Measurements from ENCODE around the gene RELCH.

Gene RELCH

DNA sequence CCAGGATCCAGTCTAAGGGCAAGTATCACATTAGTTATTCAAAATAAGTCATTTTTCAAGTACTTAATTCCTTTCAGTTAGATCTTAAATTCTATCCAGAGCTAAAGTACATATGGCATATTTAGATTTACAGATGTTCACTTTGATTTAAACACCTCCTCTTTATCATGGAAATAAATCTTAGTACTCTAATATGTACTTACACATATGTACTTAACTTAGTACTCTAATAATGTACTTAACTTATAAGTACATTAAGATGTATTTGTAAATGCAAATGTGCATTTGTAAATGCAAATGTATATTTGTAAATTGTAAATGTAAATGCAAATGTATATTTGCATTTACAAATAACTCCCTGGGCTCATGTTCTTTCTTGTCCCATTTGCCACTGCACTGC is 14.8 kb upstream of the RELCH start:
- no peak for DNase-seq (ENCODE audit: low read depth)
- TF ChIP-seq, protein P1, sequence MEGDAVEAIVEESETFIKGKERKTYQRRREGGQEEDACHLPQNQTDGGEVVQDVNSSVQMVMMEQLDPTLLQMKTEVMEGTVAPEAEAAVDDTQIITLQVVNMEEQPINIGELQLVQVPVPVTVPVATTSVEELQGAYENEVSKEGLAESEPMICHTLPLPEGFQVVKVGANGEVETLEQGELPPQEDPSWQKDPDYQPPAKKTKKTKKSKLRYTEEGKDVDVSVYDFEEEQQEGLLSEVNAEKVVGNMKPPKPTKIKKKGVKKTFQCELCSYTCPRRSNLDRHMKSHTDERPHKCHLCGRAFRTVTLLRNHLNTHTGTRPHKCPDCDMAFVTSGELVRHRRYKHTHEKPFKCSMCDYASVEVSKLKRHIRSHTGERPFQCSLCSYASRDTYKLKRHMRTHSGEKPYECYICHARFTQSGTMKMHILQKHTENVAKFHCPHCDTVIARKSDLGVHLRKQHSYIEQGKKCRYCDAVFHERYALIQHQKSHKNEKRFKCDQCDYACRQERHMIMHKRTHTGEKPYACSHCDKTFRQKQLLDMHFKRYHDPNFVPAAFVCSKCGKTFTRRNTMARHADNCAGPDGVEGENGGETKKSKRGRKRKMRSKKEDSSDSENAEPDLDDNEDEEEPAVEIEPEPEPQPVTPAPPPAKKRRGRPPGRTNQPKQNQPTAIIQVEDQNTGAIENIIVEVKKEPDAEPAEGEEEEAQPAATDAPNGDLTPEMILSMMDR (conservative IDR thresholded peaks at IDR 0.05; ENCODE audit: low read depth, low read length), result no peak
- no peak overlapping the region for H3K4me3 ChIP-seq (ENCODE audit: low read depth, low read length)

DNA sequence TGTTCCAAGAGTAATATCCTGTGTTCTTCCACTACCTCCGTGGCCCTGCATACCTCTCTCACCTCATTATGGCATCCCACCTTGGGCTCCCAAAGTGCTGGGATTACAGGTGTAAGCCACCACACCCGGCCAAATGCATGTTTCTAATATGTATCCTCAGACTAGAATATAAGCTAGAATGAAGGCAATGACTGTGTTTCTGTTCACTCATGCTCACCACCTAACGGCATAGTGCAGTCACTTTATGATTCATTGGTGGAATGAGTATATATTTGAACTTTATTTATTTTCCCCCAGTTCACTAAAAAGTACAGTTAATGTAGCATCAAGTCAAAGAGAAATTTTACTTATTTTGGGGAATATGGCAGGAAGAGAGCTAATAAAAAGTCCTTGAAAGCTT is 11.5 kb upstream of the RELCH start:
- H3K4me3 ChIP-seq (ENCODE audit: low read depth, low read length), result no peak overlapping the region
- TF ChIP-seq, protein P1 (conservative IDR thresholded peaks at IDR 0.05; ENCODE audit: low read depth, low read length), result no peak
- DNase-seq (ENCODE audit: low read depth), result no peak

DNA sequence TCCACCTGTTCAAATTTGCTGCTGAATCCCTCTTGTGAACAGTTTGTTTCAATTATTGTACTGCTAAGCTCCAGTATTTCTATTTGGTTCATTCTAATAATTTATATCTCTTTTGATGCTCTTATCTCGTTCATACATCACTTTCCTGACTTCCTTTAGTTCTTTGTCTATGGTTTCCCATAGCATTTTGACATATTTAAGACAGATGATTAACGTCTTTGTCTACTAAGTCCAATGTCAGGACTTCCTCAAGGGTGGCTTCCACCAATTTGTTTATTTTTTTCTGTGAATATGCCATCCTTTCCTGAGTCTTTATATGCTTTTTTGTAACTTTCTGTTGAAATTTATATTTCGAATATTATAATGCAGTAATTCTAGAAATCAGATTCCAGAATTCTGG is 9.8 kb upstream of the RELCH start:
- no peak overlapping the region for H3K4me3 ChIP-seq (ENCODE audit: low read depth, low read length)
- TF ChIP-seq, protein P1 (conservative IDR thresholded peaks at IDR 0.05; ENCODE audit: low read depth, low read length), result no peak
- no peak for DNase-seq (ENCODE audit: low read depth)

DNA sequence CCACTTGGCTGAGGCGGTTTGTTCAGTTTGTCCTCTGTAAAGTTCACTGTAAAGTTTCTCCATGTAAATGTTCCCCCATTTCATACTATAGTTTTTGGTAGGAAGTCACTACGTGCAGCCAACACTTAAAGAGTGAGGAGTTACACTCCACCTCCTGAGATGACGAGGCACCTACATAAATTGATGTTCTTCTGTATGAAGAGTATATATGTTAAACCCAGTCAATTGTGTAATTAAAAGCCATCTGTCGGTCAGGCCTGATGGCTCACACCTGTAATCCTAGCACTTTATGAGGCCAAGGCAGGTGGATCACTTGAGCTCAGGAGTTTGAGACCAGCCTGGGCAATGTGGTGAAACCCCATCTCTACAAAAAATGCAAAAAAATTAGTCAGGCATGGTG is 7.8 kb upstream of the RELCH start:
- no peak for DNase-seq (ENCODE audit: low read depth)
- no peak overlapping the region for H3K4me3 ChIP-seq (ENCODE audit: low read depth, low read length)
- TF ChIP-seq, protein P1 (conservative IDR thresholded peaks at IDR 0.05; ENCODE audit: low read depth, low read length), result no peak

DNA sequence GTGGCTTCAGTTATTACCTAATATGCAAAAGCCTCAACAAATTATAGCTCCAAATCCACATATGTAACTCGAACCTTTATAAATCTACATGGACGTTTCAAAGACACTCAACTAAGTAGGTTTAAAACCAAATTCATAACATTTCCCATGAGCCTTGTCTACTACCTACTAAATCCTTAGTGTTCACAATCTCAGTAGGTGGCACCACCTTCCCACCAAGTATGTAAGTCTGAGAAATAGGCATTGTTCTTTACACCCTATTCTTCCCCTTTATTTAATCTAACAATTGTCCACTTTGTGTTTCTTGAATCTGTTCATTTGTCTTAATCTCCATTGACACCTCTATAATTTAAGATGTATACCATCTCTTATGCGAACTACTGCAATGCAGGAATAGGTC is 4.8 kb upstream of the RELCH start:
- DNase-seq (ENCODE audit: low read depth), result no peak
- TF ChIP-seq, protein P1 (conservative IDR thresholded peaks at IDR 0.05; ENCODE audit: low read depth, low read length), result no peak
- H3K4me3 ChIP-seq (ENCODE audit: low read depth, low read length), result no peak overlapping the region

DNA sequence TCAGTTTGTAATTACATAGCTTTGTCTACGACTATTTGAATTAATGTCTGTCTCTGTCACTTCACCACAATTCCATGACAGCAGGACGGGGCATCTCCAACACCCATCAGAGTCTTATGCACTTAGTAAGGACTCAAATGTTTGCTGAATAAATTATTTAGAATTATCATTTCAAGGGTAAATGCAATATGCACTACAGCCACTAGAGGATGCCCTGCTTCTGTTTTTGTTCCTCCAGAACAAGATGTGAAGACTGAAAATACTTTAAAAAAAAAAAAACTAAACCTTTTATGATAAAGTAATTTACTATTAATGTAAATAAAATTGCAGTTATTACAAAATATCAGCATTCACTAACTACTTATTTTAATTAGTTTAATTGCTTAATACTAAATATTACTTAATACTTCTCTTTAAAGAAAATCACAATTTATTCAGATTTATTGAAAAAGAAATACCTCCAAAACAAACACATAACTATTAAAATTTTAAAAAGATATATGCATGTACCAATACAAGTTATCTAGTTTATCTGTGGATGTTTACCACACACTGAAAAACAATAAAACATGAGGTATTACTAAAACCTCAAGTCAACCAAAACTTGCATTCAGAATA is 3.4 kb upstream of the RELCH start:
- no peak overlapping the region for H3K4me3 ChIP-seq (ENCODE audit: low read depth, low read length)
- TF ChIP-seq, protein P1 (conservative IDR thresholded peaks at IDR 0.05; ENCODE audit: low read depth, low read length), result peak; percentile 84
- peak; percentile 79 for DNase-seq (ENCODE audit: low read depth)

DNA sequence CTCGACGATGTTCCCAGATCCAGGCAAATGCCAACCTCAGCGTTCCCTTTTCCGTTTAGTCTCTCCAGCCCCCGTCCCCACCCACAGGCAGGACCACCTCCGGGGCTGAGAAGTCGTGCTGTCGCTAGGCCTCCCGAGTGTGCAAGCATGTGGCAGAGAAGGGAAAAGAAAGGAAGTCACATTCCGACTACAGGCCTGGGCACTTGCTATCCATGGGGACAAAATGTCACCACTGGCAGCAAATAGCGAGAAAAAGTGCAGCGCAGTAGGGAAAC is 619 bp upstream of the RELCH start:
- peak; percentile 33 for DNase-seq (ENCODE audit: low read depth)
- TF ChIP-seq, protein P1 (conservative IDR thresholded peaks at IDR 0.05; ENCODE audit: low read depth, low read length), result no peak
- peak overlapping the region; percentile 64 for H3K4me3 ChIP-seq (ENCODE audit: low read depth, low read length)
